Epithelial cell of proximal tubule (primary cell): ENCODE measurements around the gene TBC1D19. TPM values are rescaled to one million over a fixed set of nuclear protein-coding genes. Genes with fewer than 3 reads are reported as not detected.

Experiments used
- DNase-seq: peaks from one replicate; pipeline ENCODE4 v3.0.0-alpha.2; 2011; ENCODE audit warnings: low read depth
- H3K4me3 ChIP-seq: 2 replicates; pipeline ENCODE4 v1.5.1; 2011; ENCODE audit warnings: low read depth, mild to moderate bottlenecking, low read length
- CTCF ChIP-seq: conservative IDR thresholded peaks from 2 replicates; pipeline ENCODE4 v1.5.1; 2012; ENCODE audit warnings: low read depth, mild to moderate bottlenecking, low read length
- total RNA-seq: library from RNA; depleted of rRNA; stranded (reverse); fragments of >200 nt; gene quantifications from 2 replicates; pipeline ENCODE4 v1.2.3, GENCODE V29; 2015

Gene TBC1D19
- total RNA-seq, 1 donor from 2014 or later, result 27.9 TPM

GRCh38 chr4:26748811-26749210 lies 164.9 kb downstream of the TBC1D19 start:
- no peak for DNase-seq
- no peak for TF ChIP-seq CTCF
- H3K4me3 ChIP-seq, result no peak overlapping the region

GRCh38 chr4:26749867-26750266 lies 166.0 kb downstream of the TBC1D19 start:
- no peak for TF ChIP-seq CTCF
- DNase-seq, result no peak
- H3K4me3 ChIP-seq, result no peak overlapping the region

- H3K4me3 ChIP-seq, result no peak overlapping the region
- no peak for TF ChIP-seq CTCF
- no peak for DNase-seq
Measured at GRCh38 chr4:26751004-26751403, 167.1 kb downstream of the TBC1D19 start.

GRCh38 chr4:26751838-26752237 lies 168.0 kb downstream of the TBC1D19 start:
- DNase-seq, result no peak

GRCh38 chr4:26753187-26753586 lies 169.3 kb downstream of the TBC1D19 start:
- H3K4me3 ChIP-seq, result no peak overlapping the region
- DNase-seq, result no peak
- TF ChIP-seq CTCF, result no peak

More at GRCh38 chr4:26751838-26752237, 168.0 kb downstream of the TBC1D19 start:
- no peak for TF ChIP-seq CTCF
- H3K4me3 ChIP-seq, result no peak overlapping the region

- no peak for DNase-seq
- no peak overlapping the region for H3K4me3 ChIP-seq
- TF ChIP-seq CTCF, result no peak
Measured at GRCh38 chr4:26753617-26754016, 169.7 kb downstream of the TBC1D19 start.

GRCh38 chr4:26757751-26758150 lies 173.9 kb downstream of the TBC1D19 start:
- H3K4me3 ChIP-seq, result no peak overlapping the region
- TF ChIP-seq CTCF, result no peak
- DNase-seq, result no peak
